Right ventricle myocardium inferior (tissue), 1 donor: ENCODE data around the gene HAUS3. TPM values are rescaled to one million over a fixed set of nuclear protein-coding genes. Genes with fewer than 3 reads are reported as not detected.

Experiments
- ATAC-seq: fragments of 200-7000 bp; cut with Tn5 transposase; one replicate; pipeline ENCODE4 v1.9.1; 2020; ENCODE audit warnings: mild to moderate bottlenecking, moderate library complexity
- DNase-seq: peaks from one replicate; pipeline ENCODE4 v3.0.0; 2021; ENCODE audit errors: missing footprints
- intact Hi-C: fragments of 100-400 bp; cut with DNase I; formaldehyde crosslinking; loops from one replicate; pipeline ENCODE4 v1.11.0; 2022
- total RNA-seq: library from RNA; stranded (reverse); fragmentation: NEBNext Ultra II Directional; extraction: Animal tissue kit (Norgen Biotek cat#: 25700); gene quantifications from one replicate; pipeline ENCODE4 v1.2.1, GENCODE V29; 2021
- donor health status: DM: no; HTN: yes; CAD: no; lungs with severe emphysema.

Gene HAUS3
- total RNA-seq, 1 donor from 2014 or later: 7.7 TPM

DNA sequence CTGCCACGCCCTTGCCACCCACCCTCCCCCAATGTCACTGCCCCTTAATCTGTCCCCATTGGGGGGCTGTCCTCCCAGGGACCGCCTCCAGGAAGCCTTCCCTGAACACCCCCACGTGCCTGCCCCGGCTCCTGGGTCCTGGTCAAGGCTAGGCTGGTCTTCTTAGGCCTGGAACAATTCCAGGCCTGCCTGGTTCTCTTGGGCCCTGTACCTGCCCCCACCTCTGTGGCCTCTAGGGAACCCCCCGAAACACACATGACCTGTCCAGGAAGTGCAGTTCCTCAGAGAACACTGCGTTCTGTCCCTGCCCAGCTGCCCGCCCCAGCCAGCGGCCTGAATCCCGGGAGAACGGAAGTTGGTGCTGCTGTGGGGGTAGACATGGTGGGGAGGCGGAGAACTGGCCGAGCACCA, 14.9 kb upstream of the HAUS3 start:
- ATAC-seq (peak; percentile 3), DNase-seq (peak; percentile 75)
- intact Hi-C loops: loop anchor here (2.0 kb wide), 1 partner anchor 14 kb away; the partner anchor contains the start of genes HAUS3 and POLN

DNA sequence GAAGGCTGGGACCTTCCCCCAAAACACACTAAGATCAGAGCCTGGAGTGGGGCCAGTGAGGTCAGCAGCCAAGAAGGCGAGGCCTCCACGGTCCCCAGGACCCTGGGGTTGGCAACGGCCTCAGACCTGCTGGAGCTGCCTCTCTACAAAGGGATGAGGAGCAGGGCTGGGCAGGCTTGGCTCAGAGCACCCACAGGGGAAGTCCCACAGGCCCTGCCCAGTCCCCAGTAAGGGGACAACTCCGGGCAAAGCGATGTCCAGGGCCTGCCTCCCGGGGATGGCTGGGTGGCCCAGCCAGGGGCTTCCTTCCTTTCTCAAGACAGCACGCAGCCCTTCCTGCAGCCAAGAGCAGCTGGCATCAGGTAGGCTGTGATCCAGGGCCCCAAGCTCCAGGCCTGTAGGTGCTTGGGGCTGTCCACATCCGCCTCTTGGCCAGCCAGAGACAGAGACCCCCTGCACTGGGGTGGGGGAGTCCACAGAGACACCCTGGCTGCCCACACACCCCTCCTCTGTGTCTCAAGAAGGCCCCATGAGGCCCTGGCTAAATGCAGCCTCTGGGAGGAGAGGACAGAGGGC, 14.3 kb upstream of the HAUS3 start:
- intact Hi-C loops: loop anchor here (2.0 kb wide), 1 partner anchor 13 kb away; the partner anchor contains the start of genes HAUS3 and POLN
- peak; percentile 74 for DNase-seq
- peak; percentile 58 for ATAC-seq

DNA sequence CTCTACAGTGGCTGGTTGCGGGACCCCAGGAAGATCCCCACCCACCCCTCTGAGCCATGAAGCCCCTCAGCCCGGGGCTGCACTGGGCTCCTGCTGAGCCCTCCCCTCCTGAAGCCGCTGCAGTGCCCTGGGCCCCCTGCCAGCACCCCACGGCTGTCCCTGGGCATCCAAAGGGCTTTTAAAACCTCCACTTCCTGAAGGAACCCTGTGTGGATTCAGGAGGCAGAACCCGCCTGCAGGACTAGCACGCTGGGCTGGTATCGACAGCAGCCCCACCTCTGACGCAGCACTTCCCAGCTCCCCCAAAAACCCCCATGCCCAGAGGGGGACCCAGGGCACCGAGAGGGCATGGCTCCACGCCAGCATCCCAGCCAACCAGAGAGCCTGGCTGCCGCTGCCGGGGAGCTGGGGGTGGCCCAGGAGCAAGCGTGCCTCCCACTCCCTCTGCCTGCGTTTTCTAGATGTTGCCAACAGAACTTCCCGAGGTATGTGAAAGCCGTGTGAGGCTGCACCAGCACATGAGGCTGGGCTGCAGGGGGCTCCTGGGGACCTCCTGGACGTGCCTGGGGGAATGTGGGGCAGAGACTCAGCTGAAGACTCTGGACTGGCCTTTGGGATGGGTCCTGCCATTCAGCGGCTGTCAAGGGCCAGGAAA, 13.7 kb upstream of the HAUS3 start:
- ATAC-seq (peak; percentile 27), DNase-seq (peak; percentile 59)
- intact Hi-C loops: loop anchor here (2.0 kb wide), 1 partner anchor 13 kb away; the partner anchor contains the start of genes HAUS3 and POLN

DNA sequence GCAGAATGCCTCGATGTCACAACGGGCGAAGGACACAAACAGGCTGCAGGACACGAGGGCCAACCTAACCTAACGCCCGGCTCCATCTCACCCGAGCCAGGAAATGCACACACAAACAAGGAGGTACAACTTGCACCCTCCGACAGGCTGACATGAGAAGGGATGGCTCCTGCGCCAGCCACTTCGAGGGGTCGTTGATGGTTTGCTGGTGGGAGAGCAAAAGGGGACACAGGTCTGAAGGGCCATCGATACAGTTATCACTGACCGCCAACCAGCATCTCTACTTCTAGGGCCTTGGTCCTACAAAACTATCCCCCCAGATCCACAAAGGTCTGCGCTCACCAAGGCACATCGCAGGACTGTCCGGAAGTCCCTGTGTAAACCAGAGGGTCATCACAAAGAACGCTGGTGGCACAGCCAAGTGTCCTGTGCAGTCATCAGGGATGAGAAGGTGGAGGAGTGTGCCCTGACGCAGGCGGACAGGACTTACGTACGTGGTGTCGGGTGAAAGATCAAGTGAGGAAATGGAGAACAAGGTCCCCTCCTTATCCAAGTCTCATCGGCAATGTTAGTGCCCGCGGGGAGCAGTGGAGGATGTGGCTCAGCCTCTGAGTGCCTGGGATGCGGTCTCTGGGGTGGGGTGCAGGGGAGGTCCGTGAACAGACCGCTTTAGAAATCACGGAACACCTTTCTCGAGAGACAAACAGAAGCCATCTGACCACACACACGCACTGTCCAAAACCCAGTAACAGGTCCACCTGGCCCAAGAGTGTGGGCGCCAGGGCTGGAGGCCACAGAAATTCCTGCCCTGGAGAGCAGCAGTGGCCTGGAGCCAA, 13.0 kb upstream of the HAUS3 start:
- intact Hi-C loops: no loop called here
- ATAC-seq (no peak), DNase-seq (no peak)

DNA sequence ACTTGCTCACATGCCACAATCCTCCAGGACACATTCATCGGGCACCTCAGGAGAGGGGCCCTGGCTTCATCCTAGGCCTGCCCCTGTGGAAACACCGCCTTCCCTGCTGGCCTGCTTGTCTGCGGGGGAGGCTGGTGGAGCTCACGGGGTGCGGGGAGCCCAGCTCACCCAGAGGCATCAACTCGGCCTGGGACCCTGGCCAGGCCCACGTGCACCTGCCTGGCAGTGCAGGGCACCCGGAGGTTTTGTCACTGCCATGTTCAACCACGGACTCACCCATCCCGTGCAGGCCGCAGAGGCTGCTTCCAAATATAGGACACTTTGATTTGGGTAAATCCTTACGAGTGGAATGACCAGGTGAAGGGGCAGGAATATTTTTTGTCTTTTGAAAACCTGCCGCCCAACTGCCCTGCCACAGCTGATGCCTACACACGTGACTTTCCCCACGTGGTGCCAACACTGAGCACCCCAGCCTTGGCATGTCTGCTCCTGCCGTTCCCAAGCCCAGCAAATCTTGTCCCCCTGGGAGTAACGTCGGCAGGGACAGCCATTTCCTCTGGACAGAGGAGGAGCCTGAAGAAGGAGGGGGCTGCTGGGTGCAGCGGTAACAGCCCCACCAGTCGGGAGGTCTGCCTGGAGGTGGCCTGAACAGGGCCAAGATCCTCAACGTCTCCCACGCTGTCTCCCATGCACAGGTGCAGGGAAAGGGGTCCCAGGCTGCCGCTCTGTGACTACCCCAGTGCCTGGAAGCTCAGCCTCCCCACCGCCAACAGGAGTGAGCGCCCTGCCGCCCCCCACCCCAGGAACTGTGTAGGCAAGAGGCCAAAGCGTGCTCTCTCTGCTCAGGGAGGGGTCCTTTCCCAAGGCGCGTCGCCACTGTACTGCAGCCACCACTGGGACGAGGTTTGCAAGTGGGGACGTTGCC, 11.5 kb upstream of the HAUS3 start:
- no peak for ATAC-seq
- intact Hi-C loops: no loop called here
- DNase-seq: peak; percentile 42

DNA sequence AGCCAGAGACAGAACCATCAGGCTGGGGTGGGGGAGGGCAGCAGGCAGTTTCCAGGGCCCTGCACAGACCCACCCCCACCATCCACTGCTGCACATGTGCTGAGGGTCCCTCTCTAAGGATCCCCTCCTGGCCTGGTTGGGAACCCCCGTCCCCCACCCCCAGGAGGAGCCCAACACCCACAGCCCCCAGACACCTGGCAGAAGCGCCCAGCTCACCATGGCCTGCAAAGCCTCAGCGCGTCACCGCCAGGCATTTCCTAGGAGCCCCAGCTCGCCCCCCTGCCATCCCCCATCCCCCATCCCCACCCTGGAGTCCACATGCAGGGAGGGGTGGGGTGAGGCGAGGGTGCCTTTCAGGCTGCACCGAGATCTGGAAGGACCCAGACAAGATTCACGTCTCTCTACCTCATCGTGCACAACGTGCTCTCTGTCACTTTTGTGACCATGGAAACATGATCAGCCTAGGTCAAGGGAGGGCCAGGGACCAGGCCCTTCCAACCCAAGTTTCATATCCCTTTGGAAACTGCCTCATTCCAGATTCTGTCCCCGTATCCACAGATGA, 10.7 kb upstream of the HAUS3 start:
- ATAC-seq (no peak), DNase-seq (no peak)
- intact Hi-C loops: no loop called here

DNA sequence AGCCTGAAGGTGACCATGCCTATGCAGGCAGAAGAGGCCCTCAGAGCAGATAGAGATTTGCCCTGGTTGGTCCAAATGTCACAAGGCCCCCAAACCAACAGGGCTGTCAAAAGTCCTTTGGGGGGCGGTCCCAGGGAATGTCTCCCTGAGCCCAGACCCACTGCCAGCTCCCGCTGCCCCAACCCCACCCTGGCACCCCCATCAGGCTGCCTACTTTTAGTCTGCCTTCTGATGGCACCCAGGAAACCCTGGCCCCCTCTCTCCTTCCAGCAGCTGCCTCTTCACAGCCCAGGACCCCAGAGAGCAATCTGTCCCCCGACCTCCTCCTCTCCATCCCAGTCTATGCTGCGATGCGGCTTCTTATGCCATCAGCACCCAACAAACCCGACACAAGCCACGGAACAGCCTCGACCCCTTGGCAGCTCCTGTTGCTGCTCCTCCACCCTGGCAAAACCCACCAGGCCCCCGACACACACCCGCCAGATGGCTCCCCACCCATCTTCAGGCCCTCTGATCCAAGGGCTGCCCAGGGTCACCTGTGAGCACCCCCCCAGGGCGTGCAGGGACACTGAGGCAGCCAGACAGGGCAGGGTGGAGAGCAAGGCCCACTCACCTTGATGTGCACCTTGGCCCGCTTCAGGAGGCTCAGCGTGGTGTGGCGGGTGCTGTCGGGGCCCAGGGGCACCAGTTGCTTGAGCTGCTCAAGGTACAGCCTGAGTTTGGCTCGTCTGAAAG, 10.0 kb upstream of the HAUS3 start:
- intact Hi-C loops: no loop called here
- ATAC-seq: no peak

DNA sequence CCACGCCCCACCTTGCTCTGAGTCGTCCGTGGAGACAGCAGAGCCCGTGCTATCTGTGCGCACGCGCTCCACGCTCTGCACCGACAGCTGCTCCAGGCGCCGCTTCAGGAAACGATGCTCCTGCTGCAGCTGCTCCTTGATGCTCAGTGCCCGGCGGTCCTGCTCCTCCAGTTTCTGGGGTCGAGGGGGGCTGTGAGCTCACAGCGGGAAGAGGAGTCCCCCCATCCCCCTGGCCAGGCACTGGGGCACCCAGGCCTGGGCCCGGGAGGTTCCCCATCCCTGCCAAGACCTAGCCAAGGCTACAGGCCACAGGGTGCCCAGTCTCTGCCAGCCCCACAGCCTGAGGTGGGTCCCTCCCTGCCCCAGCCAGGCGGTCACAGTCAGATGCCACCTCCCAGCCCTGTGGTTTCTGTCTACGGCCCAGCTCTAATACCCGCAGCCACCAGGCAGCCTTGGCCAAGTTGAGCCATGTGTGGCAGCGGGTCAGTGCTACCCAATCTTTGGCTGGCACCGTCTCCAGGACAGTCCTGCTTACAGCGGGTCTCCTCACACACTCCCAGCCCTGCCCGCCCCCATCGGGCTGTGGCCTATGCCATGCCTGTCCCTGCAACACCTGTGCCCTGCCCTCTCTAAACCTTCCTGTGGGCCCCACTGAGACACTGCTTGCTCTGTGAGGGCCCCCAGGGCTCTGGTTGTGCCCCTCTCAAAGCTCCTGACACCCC, 9.3 kb upstream of the HAUS3 start:
- intact Hi-C loops: no loop called here
- DNase-seq: peak; percentile 48
- ATAC-seq: no peak

More for the DNA sequence above, 10.0 kb upstream of the HAUS3 start:
- no peak for DNase-seq

DNA sequence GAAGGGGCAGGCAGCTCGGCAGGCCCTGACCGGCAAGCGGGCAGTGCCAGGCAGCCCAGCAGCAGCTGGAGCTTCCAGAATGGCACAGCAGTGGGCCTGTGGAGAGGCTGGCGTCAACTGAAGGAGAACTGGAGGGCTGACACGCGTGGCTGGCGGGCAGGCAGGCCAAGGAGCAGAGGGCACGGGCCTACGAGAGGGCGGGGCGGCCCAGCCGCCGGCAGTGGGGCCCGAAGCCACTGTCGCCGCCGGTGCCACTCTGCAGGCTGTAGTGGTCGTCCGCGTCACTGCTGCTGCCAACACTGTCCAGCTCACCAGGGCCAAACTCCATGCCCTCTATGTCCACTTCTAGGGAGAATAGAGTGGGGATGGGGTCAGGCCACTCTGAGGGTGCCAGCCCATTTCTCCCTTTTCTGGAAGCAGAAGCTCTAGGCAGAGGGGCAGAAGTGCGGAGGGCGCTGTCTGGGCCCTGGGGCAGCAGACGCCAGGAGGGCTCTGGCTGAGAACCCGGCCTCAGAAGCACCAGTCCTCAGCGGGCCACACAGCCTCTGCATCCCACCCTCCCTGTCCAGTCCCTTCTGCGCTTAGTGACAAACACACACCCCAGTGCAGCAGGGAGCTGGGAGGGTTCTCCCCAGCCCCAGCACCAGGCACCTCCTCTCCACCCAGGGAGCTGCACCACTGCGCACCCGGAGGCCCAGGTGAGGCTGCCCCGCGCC, 8.6 kb upstream of the HAUS3 start:
- intact Hi-C loops: no loop called here
- DNase-seq: peak; percentile 55

DNA sequence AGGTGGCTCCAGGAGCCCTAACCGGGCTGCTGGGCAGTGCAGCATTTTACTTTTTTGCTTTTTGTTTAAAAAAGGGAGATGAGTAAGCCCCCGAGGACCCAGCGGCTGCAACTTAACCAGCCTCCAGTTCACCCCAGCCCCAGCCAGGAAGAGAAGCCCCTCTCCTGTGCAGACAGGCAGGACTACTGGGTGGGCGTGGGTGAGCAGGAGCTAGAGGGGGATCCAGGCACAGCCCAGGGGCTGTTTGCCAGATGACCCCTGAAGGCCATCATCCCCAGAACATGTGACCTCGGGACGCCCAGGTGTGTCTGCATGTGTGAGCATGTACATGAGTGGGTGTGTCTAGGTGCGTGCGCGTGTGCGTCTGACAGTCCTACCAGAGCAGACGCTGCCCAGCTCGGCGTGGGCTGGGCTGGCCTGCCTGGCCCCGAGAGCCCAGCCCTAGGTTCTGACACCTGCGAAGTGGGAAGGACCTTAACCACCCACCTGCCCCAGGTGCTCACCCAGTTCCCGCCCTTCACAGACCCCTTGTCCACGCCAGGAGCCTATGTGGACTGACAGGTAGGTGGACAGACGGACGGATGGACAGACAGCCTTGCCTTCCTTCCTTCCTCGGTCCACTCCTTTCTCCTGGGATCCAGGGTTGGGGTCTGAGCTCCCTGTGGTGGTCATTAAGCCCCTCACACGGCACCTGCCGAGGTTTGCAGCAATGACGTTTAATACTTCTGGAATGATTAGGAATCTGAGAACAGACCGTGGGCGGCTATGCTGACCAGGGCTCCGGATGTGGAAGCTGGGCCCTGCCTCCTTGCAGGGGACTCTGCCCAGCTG, 7.8 kb upstream of the HAUS3 start:
- peak; percentile 61 for DNase-seq
- intact Hi-C loops: no loop called here
- no peak for ATAC-seq

More for the DNA sequence above, 8.6 kb upstream of the HAUS3 start:
- ATAC-seq: no peak

DNA sequence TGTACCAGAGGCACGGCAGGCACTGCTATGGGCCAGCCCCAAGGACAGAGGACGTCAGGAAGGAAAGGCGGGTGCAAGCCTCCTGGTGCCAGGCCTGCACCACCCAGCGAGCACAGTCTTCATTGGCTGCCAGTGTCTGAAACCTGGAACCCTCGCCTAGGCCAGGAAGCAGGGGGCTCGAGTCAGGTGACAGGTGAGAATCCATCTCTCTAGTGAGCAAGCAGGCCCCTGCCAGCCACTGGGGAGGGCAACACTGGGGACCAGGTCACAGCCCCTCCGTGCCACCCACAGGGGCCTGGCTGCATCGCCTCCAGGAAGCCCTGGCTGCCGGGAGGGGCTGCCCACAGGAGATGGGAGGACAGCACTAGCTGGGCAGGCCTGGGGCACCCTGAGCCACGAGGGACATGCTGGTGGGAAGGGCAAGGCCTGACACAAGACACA, 6.9 kb upstream of the HAUS3 start:
- DNase-seq (no peak), ATAC-seq (no peak)
- intact Hi-C loops: no loop called here

DNA sequence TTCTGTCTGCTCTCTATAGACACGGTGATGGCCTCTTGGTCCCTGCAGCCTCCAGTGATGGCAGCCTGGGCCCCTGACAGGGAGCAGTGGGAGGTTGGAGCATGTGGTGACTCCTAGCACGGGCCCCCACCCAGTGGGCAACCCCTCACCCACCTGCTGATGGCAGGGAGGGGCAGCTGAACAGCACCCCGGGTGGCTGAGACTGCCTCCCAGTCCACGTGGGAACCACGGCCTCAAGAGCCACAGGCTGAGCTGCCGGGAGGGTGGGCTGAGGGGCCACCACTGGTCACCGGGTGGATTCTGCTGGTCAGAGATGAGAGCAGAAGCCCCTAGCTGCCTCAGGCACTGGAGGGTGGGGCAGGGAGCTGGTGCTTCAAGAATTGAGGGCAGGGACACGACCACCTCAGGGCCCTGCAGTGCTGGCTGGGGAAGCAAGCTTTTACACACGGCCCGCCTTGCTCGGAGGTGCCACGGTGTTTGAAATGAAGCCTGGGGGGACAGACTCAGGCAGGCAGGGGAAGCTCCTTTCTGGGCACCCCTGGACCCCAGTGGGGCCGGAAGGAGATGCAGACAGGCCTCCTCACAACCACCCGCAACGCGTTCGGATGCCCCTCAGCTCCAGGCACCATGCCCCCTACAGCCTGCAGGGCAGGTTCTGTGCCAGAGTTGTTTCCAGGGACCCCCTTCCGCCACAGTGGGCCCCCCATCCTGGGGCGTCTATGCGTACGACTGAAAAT, 6.3 kb upstream of the HAUS3 start:
- ATAC-seq: no peak
- peak; percentile 57 for DNase-seq
- intact Hi-C loops: no loop called here

DNA sequence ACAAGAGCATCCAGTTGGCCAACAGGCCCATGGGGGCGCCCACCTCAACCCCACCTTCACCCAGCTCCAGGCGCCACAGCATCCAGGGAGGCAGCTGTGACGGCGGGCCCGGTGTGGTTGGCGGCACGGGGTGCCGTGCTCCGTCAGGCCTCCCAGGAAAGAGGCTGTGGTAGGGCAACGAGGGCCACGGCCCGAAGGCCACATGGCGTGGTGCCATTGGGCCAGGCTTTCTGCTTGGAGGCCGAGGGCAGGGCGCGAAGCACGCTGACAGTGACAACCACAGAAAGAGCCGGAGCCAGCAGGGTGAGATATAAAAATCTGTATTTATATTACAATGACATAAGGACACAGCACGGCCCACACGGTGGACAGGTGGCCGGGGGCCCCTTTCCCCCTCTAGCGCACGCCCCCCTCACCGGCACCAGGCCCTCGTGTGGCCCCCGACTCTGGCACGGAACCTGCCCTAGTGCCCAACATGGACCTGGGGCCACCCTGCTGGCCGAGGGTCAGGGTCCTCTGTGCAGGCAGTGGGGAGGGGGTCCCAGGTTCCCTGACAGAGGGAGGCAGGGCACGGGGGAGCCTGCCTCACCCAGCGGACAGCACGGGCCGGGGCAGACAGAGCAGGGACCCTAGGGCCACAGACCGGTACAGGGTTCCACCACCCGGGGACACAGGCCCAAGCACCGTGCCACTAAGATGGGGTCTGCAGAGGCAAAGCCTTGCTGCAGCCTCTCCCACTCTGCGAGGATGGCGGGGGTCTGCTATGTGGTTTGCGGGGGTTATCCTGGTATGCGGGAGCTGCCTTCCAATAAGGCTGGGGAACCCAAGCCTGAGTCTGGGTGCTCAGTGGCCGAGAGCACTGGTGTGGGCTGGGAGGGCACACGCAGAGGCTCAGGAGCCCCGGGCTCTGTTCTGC, 5.5 kb upstream of the HAUS3 start:
- no peak for ATAC-seq
- intact Hi-C loops: no loop called here
- peak; percentile 59 for DNase-seq
